GM12878 (cell line): ENCODE data around the gene VWA3A. TPM values are rescaled to one million over a fixed set of nuclear protein-coding genes. Genes with fewer than 3 reads are reported as not detected.

ENCODE experiments used
- CBFB ChIP-seq: IDR thresholded peaks from 2 replicates; pipeline ENCODE4 v1.6.1; 2016; ENCODE audit warnings: antibody characterized with exemption, low read depth
- CUX1 ChIP-seq: IDR thresholded peaks from 2 replicates; pipeline ENCODE4 v1.6.1; 2012; ENCODE audit warnings: improper control_type of control experiment, low read depth, low read length; ENCODE audit not compliant: insufficient replicate concordance
- EED ChIP-seq: sonication (generic); IDR thresholded peaks from 2 replicates; pipeline ENCODE4 v1.6.1; 2016; ENCODE audit warnings: antibody characterized with exemption, low read depth
- IKZF2 ChIP-seq, 2 experiments: fragments of 450-650 bp; IDR thresholded peaks; 2 replicates each; pipeline ENCODE4 v1.6.1; 2017; ENCODE audit warnings: mild to moderate bottlenecking in 2 of 2, moderate library complexity in 2 of 2
- KDM1A ChIP-seq: fragments of 200-600 bp; sonication (generic); IDR thresholded peaks from 2 replicates; pipeline ENCODE4 v1.6.1; 2016; ENCODE audit warnings: borderline replicate concordance
- REST ChIP-seq: IDR thresholded peaks from 2 replicates; pipeline ENCODE4 v1.6.1; 2012; ENCODE audit warnings: mild to moderate bottlenecking, low read depth, low read length
- polyA plus RNA-seq, 11 experiments: library from polyadenylated mRNA; depleted of rRNA in 4 of 11; unstranded in 6 of 11; stranded (reverse) in 5 of 11; fragments of >200 nt; fragmentation: Nextera tagmentation in 4 of 11; fragmentation: Illumina TruSeq in 1 of 11; extraction: Ambion mirVana in 4 of 11; extraction: Trizol in 1 of 11; gene quantifications; 1 replicate in 1 of 11; 2 replicates in 10 of 11; pipeline versions ENCODE4 v1.2.1 to v1.2.3, GENCODE V29; 2011 to 2016; ENCODE audit warnings: inconsistent platforms in 2 of 11, missing spikeins in 2 of 11, low read depth in 1 of 11
- total RNA-seq, 4 experiments: library from RNA; depleted of rRNA in 3 of 4; stranded (reverse); fragments of >200 nt in 3 of 4; fragmentation: Illumina TruSeq in 1 of 4; extraction: Trizol in 1 of 4; gene quantifications; 2 replicates each; pipeline versions ENCODE4 v1.2.1 to v1.2.3, GENCODE V29; 2013 to 2021

VWA3A gene
- total and polyA plus RNA-seq, 10 of the 15 experiments (the other 5 are each of a cell fraction or from before 2014, with no cell fraction given) = 0.01 TPM; not detected in 9

- TF ChIP-seq CUX1 = no peak
- TF ChIP-seq IKZF2 (IDR thresholded peaks at IDR 0.05) = no peak
- no peak for TF ChIP-seq EED
- no peak for TF ChIP-seq KDM1A
- TF ChIP-seq REST = no peak
- TF ChIP-seq CBFB = no peak
These were observed 23.9 kb downstream of the VWA3A start (continued) for GRCh38 chr16:22116095-22116700.
